GM23338 (cell line): ENCODE measurements around the gene BAD. TPM values are rescaled to one million over a fixed set of nuclear protein-coding genes. Genes with fewer than 3 reads are reported as not detected.

ENCODE experiments used
- ATAC-seq: fragments of 200-7000 bp; cut with Tn5 transposase; 3 replicates; pipeline ENCODE4 v1.9.1; 2020
- DNase-seq: peaks from one replicate; pipeline ENCODE4 v3.0.0-alpha.2; 2015; ENCODE audit warnings: low spot score
- H2AFZ ChIP-seq: fragments of 200-600 bp; sonication (generic); 2 replicates; pipeline ENCODE4 v1.8.0; 2016; ENCODE audit warnings: antibody characterized with exemption, mild to moderate bottlenecking, moderate library complexity
- H3F3A ChIP-seq: fragments of 200-600 bp; sonication (generic); replicated peaks from 2 replicates; pipeline ENCODE4 v1.8.0; 2017; ENCODE audit warnings: antibody characterized with exemption, mixed run types, low read depth
- H3K27ac ChIP-seq: fragments of 200-600 bp; sonication (generic); 2 replicates; pipeline ENCODE4 v1.6.1; 2016; ENCODE audit warnings: low read depth
- H3K27me3 ChIP-seq: fragments of 200-600 bp; sonication (generic); 2 replicates; pipeline ENCODE4 v1.8.0; 2016; ENCODE audit warnings: mild to moderate bottlenecking, mixed run types, moderate library complexity; ENCODE audit not compliant: insufficient read depth
- H3K36me3 ChIP-seq: fragments of 200-600 bp; sonication (generic); 2 replicates; pipeline ENCODE4 v1.8.0; 2016; ENCODE audit warnings: mild to moderate bottlenecking; ENCODE audit not compliant: insufficient read depth
- H3K4me1 ChIP-seq: fragments of 200-600 bp; sonication (generic); 2 replicates; pipeline ENCODE4 v1.8.0; 2016; ENCODE audit warnings: mild to moderate bottlenecking, moderate library complexity; ENCODE audit not compliant: insufficient read depth
- H3K4me2 ChIP-seq: fragments of 200-600 bp; sonication (generic); 2 replicates; pipeline ENCODE4 v1.7.1; 2017; ENCODE audit warnings: mixed run types
- H3K4me3 ChIP-seq: fragments of 200-600 bp; sonication (generic); 2 replicates; pipeline ENCODE4 v1.6.1; 2016; ENCODE audit warnings: mixed run types
- H3K79me2 ChIP-seq: fragments of 200-600 bp; sonication (generic); replicated peaks from 2 replicates; pipeline ENCODE4 v1.8.0; 2017; ENCODE audit warnings: mild to moderate bottlenecking; ENCODE audit not compliant: insufficient read depth
- H3K9me2 ChIP-seq: fragments of 200-600 bp; sonication (generic); 2 replicates; pipeline ENCODE4 v1.8.0; 2017; ENCODE audit not compliant: insufficient read depth
- H4K20me1 ChIP-seq: fragments of 200-600 bp; sonication (generic); replicated peaks from 2 replicates; pipeline ENCODE4 v1.8.0; 2017; ENCODE audit warnings: mild to moderate bottlenecking; ENCODE audit not compliant: insufficient read depth
- H3K27ac Mint-ChIP-seq: 2 replicates; pipeline ENCODE4 v1.8.0; 2020; ENCODE audit warnings: inconsistent platforms, mild to moderate bottlenecking, moderate library complexity, mixed read lengths
- H3K27me3 Mint-ChIP-seq: 3 replicates; pipeline ENCODE4 v1.8.0; 2022; ENCODE audit warnings: low read depth, mild to moderate bottlenecking, moderate library complexity, mixed read lengths, inconsistent platforms; ENCODE audit not compliant: insufficient read depth, poor library complexity
- H3K36me3 Mint-ChIP-seq: 3 replicates; pipeline ENCODE4 v1.8.0; 2021; ENCODE audit warnings: low read depth, mild to moderate bottlenecking, inconsistent platforms, moderate library complexity, mixed read lengths
- H3K4me1 Mint-ChIP-seq: 3 replicates; pipeline ENCODE4 v1.8.0; 2020; ENCODE audit warnings: mild to moderate bottlenecking, inconsistent platforms, mixed read lengths
- H3K4me3 Mint-ChIP-seq: 3 replicates; pipeline ENCODE4 v1.8.0; 2021; ENCODE audit warnings: moderate library complexity, mild to moderate bottlenecking, inconsistent platforms, mixed read lengths
- H3K9me3 Mint-ChIP-seq: 3 replicates; pipeline ENCODE4 v1.8.0; 2020; ENCODE audit warnings: moderate library complexity, mild to moderate bottlenecking, inconsistent platforms, mixed read lengths
- CREB1 ChIP-seq: fragments of 250-450 bp; sonication (Bioruptor Pico); IDR thresholded peaks from 2 replicates; pipeline ENCODE4 v1.5.0; 2020; ENCODE audit warnings: low read depth, mild to moderate bottlenecking, moderate library complexity
- JUNB ChIP-seq: IDR thresholded peaks from one replicate; pipeline ENCODE4 v1.6.1; 2016; ENCODE audit warnings: antibody characterized with exemption; ENCODE audit not compliant: unreplicated experiment
- POLR2AphosphoS5 ChIP-seq: IDR thresholded peaks from 2 replicates; pipeline ENCODE4 v1.6.1; 2016; ENCODE audit warnings: antibody characterized with exemption, low read depth
- ZNF114 ChIP-seq: fragments of 250-450 bp; sonication (Bioruptor Pico); IDR thresholded peaks from 2 replicates; pipeline ENCODE4 v1.5.0; 2020; ENCODE audit warnings: mild to moderate bottlenecking, moderate library complexity
- ZNF331 ChIP-seq: fragments of 250-450 bp; sonication (Bioruptor Pico); IDR thresholded peaks from 2 replicates; pipeline ENCODE4 v1.5.0; 2020; ENCODE audit warnings: low read depth, mild to moderate bottlenecking, moderate library complexity
- polyA plus RNA-seq: library from polyadenylated mRNA; unstranded; fragments of >200 nt; fragmentation: Nextera tagmentation; extraction: Ambion mirVana; gene quantifications from 2 replicates; pipeline ENCODE4 v1.2.1, GENCODE V29; 2016
- total RNA-seq: library from RNA; depleted of rRNA; stranded (reverse); fragments of >200 nt; shearing (Covaris generic); gene quantifications from 2 replicates; pipeline ENCODE4 v1.2.3, GENCODE V29; 2014
- TF ChIP-seq, protein P1 (sequence below), 2 experiments: fragments of 200-600 bp in 1 of 2; sonication (generic) in 1 of 2; conservative IDR thresholded peaks; 2 replicates each; pipeline versions ENCODE4 v1.5.1 to v1.6.1; 2016 to 2017; ENCODE audit warnings: antibody characterized with exemption in 2 of 2, low read depth in 2 of 2, mild to moderate bottlenecking in 2 of 2, moderate library complexity in 1 of 2
- TF ChIP-seq, protein P2 (sequence below): fragments of 250-450 bp; sonication (Bioruptor Pico); IDR thresholded peaks from 2 replicates; pipeline ENCODE4 v1.5.0; 2020; ENCODE audit warnings: mild to moderate bottlenecking, moderate library complexity
- TF ChIP-seq, protein P3 (sequence below): IDR thresholded peaks from 2 replicates; pipeline ENCODE4 v1.6.1; 2016; ENCODE audit warnings: antibody characterized with exemption

BAD gene
- total and polyA plus RNA-seq, 2 experiments from 2014 or later = 46.3 to 46.4 TPM

DNA sequence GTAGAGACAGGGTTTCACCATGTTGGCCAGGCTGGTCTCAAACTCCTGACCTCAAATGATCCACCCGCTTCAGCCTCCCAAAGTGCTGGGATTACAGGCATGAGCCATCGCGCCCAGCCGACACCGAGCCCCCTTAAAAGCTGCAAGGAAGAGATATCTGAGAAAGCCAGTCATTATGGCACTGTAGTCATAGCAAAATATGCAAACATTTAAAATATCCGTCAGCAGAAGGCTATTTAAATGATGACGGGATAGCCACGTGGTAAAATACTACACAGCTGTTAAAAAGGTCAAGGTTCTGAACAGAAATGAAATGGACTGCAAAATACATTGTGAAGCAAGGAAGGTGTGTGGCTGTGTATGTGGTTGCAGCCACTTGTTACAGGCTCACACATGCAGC lies 49.1 kb upstream of the BAD start:
- H3F3A ChIP-seq = 0 out of 2 replicates have a peak, but pooled peaks cover 4% of the 10 kb centered on the region
- no peaks in the 10 kb centered on the region for H3K79me2 ChIP-seq
- no peaks in the 10 kb centered on the region for H3K9me2 ChIP-seq
- no peak overlapping the region for H3K27ac ChIP-seq
- H3K4me3 ChIP-seq = no peak overlapping the region
- no peaks in the 10 kb centered on the region for H3K27me3 ChIP-seq
- no peaks in the 10 kb centered on the region for H3K36me3 ChIP-seq
- H3K4me1 ChIP-seq = peaks cover 3% of the 10 kb centered on the region; the same call in 1 of the 2 replicates
- ATAC-seq (no peak), DNase-seq (no peak)
- H3K9me3 Mint-ChIP-seq = no peaks in the 10 kb centered on the region
- no peaks in the 10 kb centered on the region for H3K36me3 Mint-ChIP-seq
- TF ChIP-seq, protein P1, sequence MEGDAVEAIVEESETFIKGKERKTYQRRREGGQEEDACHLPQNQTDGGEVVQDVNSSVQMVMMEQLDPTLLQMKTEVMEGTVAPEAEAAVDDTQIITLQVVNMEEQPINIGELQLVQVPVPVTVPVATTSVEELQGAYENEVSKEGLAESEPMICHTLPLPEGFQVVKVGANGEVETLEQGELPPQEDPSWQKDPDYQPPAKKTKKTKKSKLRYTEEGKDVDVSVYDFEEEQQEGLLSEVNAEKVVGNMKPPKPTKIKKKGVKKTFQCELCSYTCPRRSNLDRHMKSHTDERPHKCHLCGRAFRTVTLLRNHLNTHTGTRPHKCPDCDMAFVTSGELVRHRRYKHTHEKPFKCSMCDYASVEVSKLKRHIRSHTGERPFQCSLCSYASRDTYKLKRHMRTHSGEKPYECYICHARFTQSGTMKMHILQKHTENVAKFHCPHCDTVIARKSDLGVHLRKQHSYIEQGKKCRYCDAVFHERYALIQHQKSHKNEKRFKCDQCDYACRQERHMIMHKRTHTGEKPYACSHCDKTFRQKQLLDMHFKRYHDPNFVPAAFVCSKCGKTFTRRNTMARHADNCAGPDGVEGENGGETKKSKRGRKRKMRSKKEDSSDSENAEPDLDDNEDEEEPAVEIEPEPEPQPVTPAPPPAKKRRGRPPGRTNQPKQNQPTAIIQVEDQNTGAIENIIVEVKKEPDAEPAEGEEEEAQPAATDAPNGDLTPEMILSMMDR (conservative IDR thresholded peaks at IDR 0.05; ENCODE audit: low read depth in 2 of 2) = no peak
- TF ChIP-seq CREB1 (CRISPR knock-in tag) (no peak), ZNF331 (CRISPR knock-in tag) (no peak), POLR2AphosphoS5 (no peak), ZNF114 (CRISPR knock-in tag) (no peak), JUNB (no peak)
- TF ChIP-seq, protein P2, sequence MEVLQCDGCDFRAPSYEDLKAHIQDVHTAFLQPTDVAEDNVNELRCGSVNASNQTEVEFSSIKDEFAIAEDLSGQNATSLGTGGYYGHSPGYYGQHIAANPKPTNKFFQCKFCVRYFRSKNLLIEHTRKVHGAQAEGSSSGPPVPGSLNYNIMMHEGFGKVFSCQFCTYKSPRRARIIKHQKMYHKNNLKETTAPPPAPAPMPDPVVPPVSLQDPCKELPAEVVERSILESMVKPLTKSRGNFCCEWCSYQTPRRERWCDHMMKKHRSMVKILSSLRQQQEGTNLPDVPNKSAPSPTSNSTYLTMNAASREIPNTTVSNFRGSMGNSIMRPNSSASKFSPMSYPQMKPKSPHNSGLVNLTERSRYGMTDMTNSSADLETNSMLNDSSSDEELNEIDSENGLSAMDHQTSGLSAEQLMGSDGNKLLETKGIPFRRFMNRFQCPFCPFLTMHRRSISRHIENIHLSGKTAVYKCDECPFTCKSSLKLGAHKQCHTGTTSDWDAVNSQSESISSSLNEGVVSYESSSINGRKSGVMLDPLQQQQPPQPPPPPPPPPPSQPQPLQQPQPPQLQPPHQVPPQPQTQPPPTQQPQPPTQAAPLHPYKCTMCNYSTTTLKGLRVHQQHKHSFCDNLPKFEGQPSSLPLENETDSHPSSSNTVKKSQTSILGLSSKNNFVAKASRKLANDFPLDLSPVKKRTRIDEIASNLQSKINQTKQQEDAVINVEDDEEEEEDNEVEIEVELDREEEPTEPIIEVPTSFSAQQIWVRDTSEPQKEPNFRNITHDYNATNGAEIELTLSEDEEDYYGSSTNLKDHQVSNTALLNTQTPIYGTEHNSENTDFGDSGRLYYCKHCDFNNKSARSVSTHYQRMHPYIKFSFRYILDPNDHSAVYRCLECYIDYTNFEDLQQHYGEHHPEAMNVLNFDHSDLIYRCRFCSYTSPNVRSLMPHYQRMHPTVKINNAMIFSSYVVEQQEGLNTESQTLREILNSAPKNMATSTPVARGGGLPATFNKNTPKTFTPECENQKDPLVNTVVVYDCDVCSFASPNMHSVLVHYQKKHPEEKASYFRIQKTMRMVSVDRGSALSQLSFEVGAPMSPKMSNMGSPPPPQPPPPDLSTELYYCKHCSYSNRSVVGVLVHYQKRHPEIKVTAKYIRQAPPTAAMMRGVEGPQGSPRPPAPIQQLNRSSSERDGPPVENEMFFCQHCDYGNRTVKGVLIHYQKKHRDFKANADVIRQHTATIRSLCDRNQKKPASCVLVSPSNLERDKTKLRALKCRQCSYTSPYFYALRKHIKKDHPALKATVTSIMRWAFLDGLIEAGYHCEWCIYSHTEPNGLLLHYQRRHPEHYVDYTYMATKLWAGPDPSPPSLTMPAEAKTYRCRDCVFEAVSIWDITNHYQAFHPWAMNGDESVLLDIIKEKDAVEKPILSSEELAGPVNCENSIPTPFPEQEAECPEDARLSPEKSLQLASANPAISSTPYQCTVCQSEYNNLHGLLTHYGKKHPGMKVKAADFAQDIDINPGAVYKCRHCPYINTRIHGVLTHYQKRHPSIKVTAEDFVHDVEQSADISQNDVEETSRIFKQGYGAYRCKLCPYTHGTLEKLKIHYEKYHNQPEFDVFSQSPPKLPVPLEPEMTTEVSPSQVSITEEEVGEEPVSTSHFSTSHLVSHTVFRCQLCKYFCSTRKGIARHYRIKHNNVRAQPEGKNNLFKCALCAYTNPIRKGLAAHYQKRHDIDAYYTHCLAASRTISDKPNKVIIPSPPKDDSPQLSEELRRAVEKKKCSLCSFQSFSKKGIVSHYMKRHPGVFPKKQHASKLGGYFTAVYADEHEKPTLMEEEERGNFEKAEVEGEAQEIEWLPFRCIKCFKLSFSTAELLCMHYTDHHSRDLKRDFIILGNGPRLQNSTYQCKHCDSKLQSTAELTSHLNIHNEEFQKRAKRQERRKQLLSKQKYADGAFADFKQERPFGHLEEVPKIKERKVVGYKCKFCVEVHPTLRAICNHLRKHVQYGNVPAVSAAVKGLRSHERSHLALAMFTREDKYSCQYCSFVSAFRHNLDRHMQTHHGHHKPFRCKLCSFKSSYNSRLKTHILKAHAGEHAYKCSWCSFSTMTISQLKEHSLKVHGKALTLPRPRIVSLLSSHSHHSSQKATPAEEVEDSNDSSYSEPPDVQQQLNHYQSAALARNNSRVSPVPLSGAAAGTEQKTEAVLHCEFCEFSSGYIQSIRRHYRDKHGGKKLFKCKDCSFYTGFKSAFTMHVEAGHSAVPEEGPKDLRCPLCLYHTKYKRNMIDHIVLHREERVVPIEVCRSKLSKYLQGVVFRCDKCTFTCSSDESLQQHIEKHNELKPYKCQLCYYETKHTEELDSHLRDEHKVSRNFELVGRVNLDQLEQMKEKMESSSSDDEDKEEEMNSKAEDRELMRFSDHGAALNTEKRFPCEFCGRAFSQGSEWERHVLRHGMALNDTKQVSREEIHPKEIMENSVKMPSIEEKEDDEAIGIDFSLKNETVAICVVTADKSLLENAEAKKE = no peak
- TF ChIP-seq, protein P3, sequence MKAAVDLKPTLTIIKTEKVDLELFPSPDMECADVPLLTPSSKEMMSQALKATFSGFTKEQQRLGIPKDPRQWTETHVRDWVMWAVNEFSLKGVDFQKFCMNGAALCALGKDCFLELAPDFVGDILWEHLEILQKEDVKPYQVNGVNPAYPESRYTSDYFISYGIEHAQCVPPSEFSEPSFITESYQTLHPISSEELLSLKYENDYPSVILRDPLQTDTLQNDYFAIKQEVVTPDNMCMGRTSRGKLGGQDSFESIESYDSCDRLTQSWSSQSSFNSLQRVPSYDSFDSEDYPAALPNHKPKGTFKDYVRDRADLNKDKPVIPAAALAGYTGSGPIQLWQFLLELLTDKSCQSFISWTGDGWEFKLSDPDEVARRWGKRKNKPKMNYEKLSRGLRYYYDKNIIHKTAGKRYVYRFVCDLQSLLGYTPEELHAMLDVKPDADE = no peak
- H3K27me3 Mint-ChIP-seq = peaks cover 13% of the 10 kb centered on the region
- H4K20me1 ChIP-seq = no peaks in the 10 kb centered on the region
- H3K27ac Mint-ChIP-seq = no peak overlapping the region
- no peak overlapping the region for H3K4me3 Mint-ChIP-seq
- peaks cover 9% of the 10 kb centered on the region for H3K4me1 Mint-ChIP-seq
- no peak overlapping the region for H2AFZ ChIP-seq
- no peak overlapping the region for H3K4me2 ChIP-seq
